ENCODE data around the gene DNAJC13.

DNA sequence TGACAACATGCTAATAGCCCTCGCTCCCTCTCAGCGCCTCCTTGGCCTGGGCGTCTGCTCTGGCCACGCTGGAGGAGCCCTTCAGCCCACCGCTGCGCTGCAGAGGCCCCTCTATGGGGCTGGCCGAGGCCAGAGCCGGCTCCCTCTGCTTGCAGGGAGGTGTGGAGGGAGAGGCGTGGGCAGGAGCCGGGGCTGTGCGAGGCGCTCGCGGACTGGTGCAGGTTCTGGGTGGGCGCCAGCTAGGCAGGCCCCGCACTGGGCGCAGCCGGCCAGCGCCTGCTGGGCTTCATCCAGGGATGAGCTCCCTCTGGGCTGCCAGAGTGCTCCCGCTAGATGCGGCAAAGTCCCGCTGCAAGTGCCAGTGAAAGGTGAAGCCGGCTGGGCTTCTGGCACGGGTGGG is 21.0 kb upstream of the DNAJC13 start:
- TF ChIP-seq POLR2A (IDR thresholded peaks at IDR 0.05) (no peak), CTCF (IDR thresholded peaks at IDR 0.05 in 4 of 5, conservative IDR thresholded peaks at IDR 0.05 in 1 of 5) (no peak)

Data from gastrocnemius medialis (tissue), 4 donors.